Stomach smooth muscle (tissue), 2 donors: Measurements from ENCODE around the gene MTA1.

Experiments
- H3K27ac ChIP-seq: one replicate; pipeline ENCODE4 v1.7.0; 2013; ENCODE audit warnings: mild to moderate bottlenecking, low read length, inconsistent platforms
- H3K27me3 ChIP-seq, 2 donors: one replicate each; pipeline ENCODE4 v1.7.0; 2013; ENCODE audit warnings: low read length in 2 of 2; ENCODE audit not compliant: insufficient read depth in 2 of 2, control insufficient read depth in 1 of 2
- H3K36me3 ChIP-seq, 2 donors: one replicate each; pipeline ENCODE4 v1.7.0; 2013; ENCODE audit warnings: low read length in 2 of 2; ENCODE audit not compliant: control insufficient read depth in 2 of 2, insufficient read depth in 2 of 2
- H3K4me1 ChIP-seq: one replicate; pipeline ENCODE4 v1.7.0; 2013; ENCODE audit warnings: low read length; ENCODE audit not compliant: control insufficient read depth, insufficient read depth
- H3K4me3 ChIP-seq, 2 donors: one replicate each; pipeline ENCODE4 v1.7.0; 2013; ENCODE audit warnings: low read length in 2 of 2
- H3K9ac ChIP-seq, 2 donors: one replicate each; pipeline ENCODE4 v1.7.0; 2013; ENCODE audit warnings: low read length in 2 of 2, mild to moderate bottlenecking in 1 of 2
- H3K9me3 ChIP-seq, 2 donors: one replicate each; pipeline ENCODE4 v1.7.0; 2013; ENCODE audit warnings: low read length in 2 of 2; ENCODE audit not compliant: control insufficient read depth in 2 of 2
- donor health status: healthy.
- donor health status: Pancreatic carcinoma.

MTA1 gene

GRCh38 chr14:105499256-105500035 is 79.8 kb downstream of the MTA1 start:
- Histone ChIP-seq H3K27ac (no peak overlapping the region), H3K36me3 (no peaks in the 10 kb centered on the region), H3K9me3 (no peaks in the 10 kb centered on the region), H3K4me3 (no peak overlapping the region), H3K27me3 (no peaks in the 10 kb centered on the region), H3K9ac (no peak overlapping the region), H3K4me1 (no peaks in the 10 kb centered on the region)

GRCh38 chr14:105500036-105500725 is 80.6 kb downstream of the MTA1 start:
- H3K4me1 ChIP-seq, result no peaks in the 10 kb centered on the region
- no peaks in the 10 kb centered on the region for H3K36me3 ChIP-seq
- no peak overlapping the region for H3K4me3 ChIP-seq
- H3K27ac ChIP-seq, result no peak overlapping the region
- H3K27me3 ChIP-seq, result no peaks in the 10 kb centered on the region
- no peaks in the 10 kb centered on the region for H3K9me3 ChIP-seq
- H3K9ac ChIP-seq, result no peak overlapping the region

- no peaks in the 10 kb centered on the region for H3K36me3 ChIP-seq
These were observed 81.1 kb downstream of the MTA1 start for GRCh38 chr14:105500726-105501101.

GRCh38 chr14:105501504-105502291 is 82.1 kb downstream of the MTA1 start:
- Histone ChIP-seq H3K27ac (no peak overlapping the region), H3K4me1 (no peaks in the 10 kb centered on the region), H3K27me3 (no peaks in the 10 kb centered on the region)

More at GRCh38 chr14:105500726-105501101, 81.1 kb downstream of the MTA1 start:
- Histone ChIP-seq H3K9me3 (no peaks in the 10 kb centered on the region), H3K4me3 (no peak overlapping the region), H3K4me1 (no peaks in the 10 kb centered on the region), H3K27me3 (no peaks in the 10 kb centered on the region), H3K27ac (no peak overlapping the region), H3K9ac (no peak overlapping the region)

GRCh38 chr14:105502446-105503295 is 83.0 kb downstream of the MTA1 start:
- no peak overlapping the region for H3K9ac ChIP-seq
- no peaks in the 10 kb centered on the region for H3K4me1 ChIP-seq
- H3K36me3 ChIP-seq, result no peaks in the 10 kb centered on the region
- no peak overlapping the region for H3K27ac ChIP-seq
- no peak overlapping the region for H3K4me3 ChIP-seq
- no peaks in the 10 kb centered on the region for H3K27me3 ChIP-seq
- no peaks in the 10 kb centered on the region for H3K9me3 ChIP-seq

More at GRCh38 chr14:105501504-105502291, 82.1 kb downstream of the MTA1 start:
- Histone ChIP-seq H3K9ac (no peak overlapping the region), H3K4me3 (no peak overlapping the region), H3K9me3 (no peaks in the 10 kb centered on the region), H3K36me3 (no peaks in the 10 kb centered on the region)

GRCh38 chr14:105503296-105503640 is 83.6 kb downstream of the MTA1 start:
- Histone ChIP-seq H3K4me1 (no peaks in the 10 kb centered on the region), H3K4me3 (no peak overlapping the region), H3K27ac (no peak overlapping the region), H3K9ac (no peak overlapping the region), H3K27me3 (no peaks in the 10 kb centered on the region), H3K36me3 (no peaks in the 10 kb centered on the region), H3K9me3 (no peaks in the 10 kb centered on the region)

GRCh38 chr14:105503935-105504692 is 84.5 kb downstream of the MTA1 start:
- Histone ChIP-seq H3K36me3 (no peaks in the 10 kb centered on the region), H3K4me1 (no peaks in the 10 kb centered on the region), H3K9me3 (no peaks in the 10 kb centered on the region), H3K27ac (no peak overlapping the region), H3K9ac (no peak overlapping the region), H3K27me3 (peaks cover 0 to 4% of the 10 kb centered on the region in 2 donors), H3K4me3 (no peak overlapping the region)

- Histone ChIP-seq H3K4me3 (no peak overlapping the region), H3K4me1 (no peaks in the 10 kb centered on the region), H3K36me3 (no peaks in the 10 kb centered on the region), H3K27me3 (peaks cover 0 to 7% of the 10 kb centered on the region in 2 donors), H3K27ac (no peak overlapping the region), H3K9ac (no peak overlapping the region), H3K9me3 (no peaks in the 10 kb centered on the region)
These were observed 85.5 kb downstream of the MTA1 start for GRCh38 chr14:105505101-105505500.

GRCh38 chr14:105507247-105507646 is 87.6 kb downstream of the MTA1 start:
- Histone ChIP-seq H3K27me3 (peaks cover 5 to 10% of the 10 kb centered on the region in 2 donors), H3K4me1 (no peaks in the 10 kb centered on the region), H3K9me3 (no peaks in the 10 kb centered on the region), H3K36me3 (no peaks in the 10 kb centered on the region), H3K27ac (no peak overlapping the region), H3K4me3 (no peak overlapping the region), H3K9ac (no peak overlapping the region)
